T-helper 2 cell treated with Interferon-gamma antibody and Interleukin-4, amounts not matched to agents 100 ng/mL and 5 ng/mL, for 36 hours (primary cell): ENCODE results near the gene ZNF792. TPM values are rescaled to one million over a fixed set of nuclear protein-coding genes. Genes with fewer than 3 reads are reported as not detected.
"Not testable (repeated sequence)": the region's sequence is repeated elsewhere in the genome, so short reads cannot be mapped to it uniquely, and the experiment has no call there.

Experiments used
- intact Hi-C: fragments of 100-400 bp; cut with micrococcal nuclease; formaldehyde crosslinking; loops from one replicate; pipeline ENCODE4 v1.15.1; 2023
- total RNA-seq: library from RNA; stranded (reverse); gene quantifications from 2 replicates; pipeline ENCODE4 v1.2.3, GENCODE V29; 2022

Gene ZNF792
- total RNA-seq, 1 donor from 2014 or later: 13.7 TPM

DNA sequence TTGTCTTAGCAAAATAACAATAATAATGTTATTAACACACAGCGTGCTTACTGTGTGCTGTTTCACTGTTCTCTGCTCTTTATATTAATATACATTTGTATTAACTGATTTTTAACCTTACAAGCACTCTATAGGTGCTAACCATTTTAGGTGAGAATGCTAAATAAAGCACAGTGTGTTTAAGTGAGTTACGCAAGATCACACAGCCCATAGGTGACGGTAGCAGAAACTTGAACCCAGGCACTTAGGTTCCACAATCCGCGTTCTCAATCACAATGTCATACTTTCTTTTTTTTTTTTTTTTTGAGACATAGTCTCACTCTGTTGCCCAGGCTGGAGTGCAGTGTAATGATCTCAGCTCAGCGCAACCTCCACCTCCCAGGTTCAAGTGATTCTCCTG lies 31.5 kb downstream of the ZNF792 start:
- intact Hi-C loops: no loop called here

DNA sequence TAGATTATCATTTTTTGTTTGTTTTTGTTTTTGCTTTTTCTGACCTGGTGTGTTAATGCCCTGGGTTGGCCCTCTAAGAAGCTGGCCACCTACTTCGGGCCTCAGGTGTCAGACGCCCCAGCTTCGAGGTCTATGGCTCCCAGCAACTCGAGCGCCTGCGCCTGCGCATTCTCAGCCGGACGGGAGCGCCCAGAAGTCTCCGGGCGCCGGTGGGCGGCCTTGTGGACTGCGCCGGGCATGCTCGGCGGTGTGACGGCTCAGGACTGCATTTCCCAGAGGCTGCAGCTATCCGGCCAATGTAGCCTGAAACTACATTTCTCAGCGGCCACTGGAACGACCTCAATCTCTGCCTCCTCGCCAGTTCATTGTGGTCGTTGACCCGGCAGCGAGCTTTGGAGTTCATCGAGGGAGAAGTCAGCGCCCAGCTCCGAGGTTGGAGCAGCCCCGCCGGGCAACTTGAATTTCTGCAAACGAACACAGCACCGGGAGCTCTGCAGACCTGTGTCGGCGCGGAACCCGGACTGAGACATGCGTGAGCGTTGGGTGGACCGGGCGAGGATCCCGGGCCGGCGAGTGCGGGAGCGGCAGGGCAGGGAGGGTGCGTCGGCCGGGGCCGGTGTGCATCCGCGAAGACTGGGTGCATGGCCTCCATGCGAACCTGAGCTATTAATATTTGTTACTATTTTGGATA lies 37.2 kb downstream of the ZNF792 start, which contains the start of gene ZNF30:
ZNF30 (plus strand) TSS at position 219 of the 691 bp plus-strand sequence. CDS start 3,045 bp downstream, outside the sequence.
- intact Hi-C loops: no loop called here

DNA sequence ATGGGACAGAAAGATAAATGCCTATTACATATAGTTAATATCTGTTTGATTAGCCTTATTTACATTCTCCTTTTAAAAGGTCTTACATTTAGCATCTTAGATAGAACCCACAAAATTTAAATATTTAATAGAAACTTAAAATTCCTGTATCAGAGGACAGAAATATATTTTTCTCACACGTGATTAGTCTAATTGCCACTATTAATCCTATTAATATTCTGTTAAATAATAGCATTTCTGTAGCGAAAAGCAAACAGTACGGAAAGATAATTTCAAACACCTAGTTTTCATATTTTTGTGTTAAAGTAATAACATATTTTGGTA lies 37.7 kb downstream of the ZNF792 start:
- intact Hi-C loops: no loop called here

DNA sequence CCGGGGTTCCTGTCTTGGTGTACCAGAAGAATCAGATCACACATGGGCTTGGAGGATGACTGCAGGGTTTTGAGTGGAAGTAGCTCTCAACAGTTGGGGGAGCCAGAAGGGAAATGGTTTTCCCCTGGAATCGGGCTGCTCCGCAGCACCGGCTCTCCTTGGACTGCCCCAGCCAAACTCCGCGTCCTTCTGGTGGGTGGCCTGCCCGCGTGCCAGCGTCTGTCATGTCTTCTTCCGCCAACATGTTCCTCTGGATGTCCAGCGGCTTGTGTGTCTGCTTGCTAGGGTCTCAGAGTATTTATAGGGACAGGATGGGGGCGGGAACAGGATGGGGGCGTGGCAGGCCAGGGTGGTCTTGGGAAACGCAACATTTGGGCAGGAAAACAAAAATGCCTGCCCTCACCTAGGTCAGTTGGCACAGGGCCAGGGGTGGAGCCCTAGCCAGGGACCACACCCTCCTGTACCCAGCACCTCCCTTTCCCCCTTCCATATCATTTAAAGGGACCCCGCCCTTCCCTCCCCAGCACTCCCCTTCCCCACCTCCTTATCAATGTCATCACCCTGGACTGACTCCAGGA lies 38.7 kb downstream of the ZNF792 start:
- intact Hi-C loops: no loop called here

DNA sequence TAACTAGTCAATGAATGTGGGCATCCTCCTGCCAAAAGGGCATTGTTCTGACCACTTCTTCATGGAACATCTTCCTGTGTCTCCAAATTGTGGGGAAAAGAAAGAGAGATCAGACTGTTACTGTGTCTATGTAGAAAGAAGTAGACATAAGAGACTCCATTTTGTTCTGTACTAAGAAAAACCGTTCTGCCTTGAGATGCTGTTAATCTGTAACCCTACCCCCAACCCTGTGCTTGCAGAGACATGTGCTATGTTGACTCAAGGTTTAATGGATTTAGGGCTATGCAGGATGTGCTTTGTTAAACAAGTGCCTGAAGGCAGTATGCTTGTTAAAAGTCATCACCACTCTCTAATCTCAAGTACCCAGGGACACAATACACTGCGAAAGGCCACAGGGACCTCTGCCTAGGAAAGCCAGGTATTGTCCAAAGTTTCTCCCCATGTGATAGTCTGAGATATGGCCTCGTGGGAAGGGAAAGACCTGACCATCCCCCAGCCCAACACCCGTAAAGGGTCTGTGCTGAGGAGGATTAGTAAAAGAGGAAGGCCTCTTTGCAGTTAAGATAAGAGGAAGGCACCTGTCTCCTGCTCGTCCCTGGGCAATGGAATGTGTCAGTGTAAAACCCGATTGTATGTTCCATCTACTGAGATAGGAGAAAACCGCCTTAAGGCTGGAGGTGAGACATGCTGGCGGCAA lies 43.8 kb downstream of the ZNF792 start:
- intact Hi-C loops: not testable (repeated sequence)

DNA sequence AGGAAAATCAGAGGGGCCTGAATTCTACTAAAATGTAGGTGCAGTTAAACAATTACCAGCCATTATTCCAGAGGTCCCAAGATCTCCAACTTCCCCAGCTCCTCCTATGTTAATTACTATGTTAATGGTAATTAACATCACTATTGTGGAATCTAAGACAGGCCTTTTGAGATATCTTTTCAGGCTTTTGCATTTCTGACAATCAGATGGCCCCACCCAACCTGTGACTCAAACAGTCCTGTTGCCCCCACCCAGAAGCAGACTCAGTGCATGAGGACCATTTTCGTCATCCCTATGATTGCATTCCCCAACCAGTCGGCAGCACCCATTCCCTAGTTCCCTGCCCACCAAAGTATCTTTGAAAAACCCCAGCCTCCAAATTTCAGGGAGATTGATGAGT lies 45.8 kb downstream of the ZNF792 start:
- intact Hi-C loops: no loop called here

DNA sequence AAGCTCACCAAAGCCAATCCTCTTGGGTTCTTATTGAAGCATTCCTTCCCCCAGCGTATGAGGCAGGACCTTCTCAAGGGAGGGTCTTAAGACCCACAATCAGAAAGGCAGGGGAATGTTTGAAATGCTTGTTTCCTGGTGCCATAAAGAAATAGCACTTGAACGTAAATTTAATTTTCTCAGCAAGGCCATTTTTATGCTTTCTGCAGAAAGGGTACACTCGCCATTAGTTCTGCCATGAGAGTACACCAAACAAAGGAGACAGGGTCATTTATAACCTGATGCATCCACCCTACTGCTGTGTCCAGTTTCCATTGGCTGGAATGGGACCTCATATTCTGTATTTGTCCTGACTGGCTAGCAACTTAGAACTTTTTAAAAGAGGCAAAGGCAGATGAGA lies 46.9 kb downstream of the ZNF792 start:
- intact Hi-C loops: not testable (repeated sequence)

DNA sequence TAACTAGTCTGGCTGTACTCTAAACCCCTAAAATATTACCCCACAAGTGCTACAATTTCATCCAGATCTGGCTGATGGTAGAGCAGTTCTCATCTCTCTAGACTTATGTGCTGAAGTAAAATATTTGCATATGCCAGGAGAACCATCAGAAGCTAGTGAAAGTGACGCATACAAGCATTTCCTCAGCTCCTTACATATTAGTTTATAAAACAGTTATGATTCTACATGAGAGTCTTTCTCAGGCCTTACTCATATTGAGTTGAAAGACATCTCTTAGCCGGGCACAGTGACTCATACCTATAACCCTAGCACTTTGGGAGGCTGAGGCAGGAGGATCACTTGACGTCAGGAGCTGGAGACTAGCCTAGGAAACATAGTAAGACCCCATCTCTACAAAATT lies 53.3 kb downstream of the ZNF792 start:
- intact Hi-C loops: no loop called here

Other genes starting within 250 kb of the ZNF792 start
- gene ZNF181, start 230.0 kb downstream of the ZNF792 start, total RNA-seq: 5.7 and 5.9 TPM in 2 replicates
- 3.5 TPM in 2 replicates for gene ZNF599, start 191.0 kb downstream of the ZNF792 start, total RNA-seq
- 2.2 and 2.8 TPM in 2 replicates for gene ZNF30, start 37.3 kb downstream of the ZNF792 start, total RNA-seq
- 67.3 TPM in 2 replicates for gene GRAMD1A, start 36.1 kb upstream of the ZNF792 start, total RNA-seq
- gene SCN1B, start 66.2 kb upstream of the ZNF792 start, total RNA-seq: 0.50 and 0.52 TPM in 2 replicates
- gene HPN, start 77.5 kb upstream of the ZNF792 start, total RNA-seq: not detected in 2 replicates
- not detected in 2 replicates for gene FXYD3, start 151.6 kb upstream of the ZNF792 start, total RNA-seq
- gene LGI4, start 170.8 kb upstream of the ZNF792 start, total RNA-seq: 0.27 TPM in 2 replicates
- gene FXYD1, start 174.6 kb upstream of the ZNF792 start, total RNA-seq: 0.23 and 0.70 TPM in 2 replicates
- gene FXYD7, start 179.0 kb upstream of the ZNF792 start, total RNA-seq: 0.70 and 1.9 TPM in 2 replicates
- 354 and 374 TPM in 2 replicates for gene FXYD5, start 190.5 kb upstream of the ZNF792 start, total RNA-seq